AG10803 (cell line): ENCODE data around the gene PGS1.

ENCODE experiments used
- DNase-seq: peaks from one replicate; pipeline ENCODE4 v3.0.0; 2010; ENCODE audit warnings: low read depth
- H3K4me3 ChIP-seq: 2 replicates; pipeline ENCODE4 v1.5.1; 2011; ENCODE audit warnings: mild to moderate bottlenecking, low read length, control low read depth
- TF ChIP-seq, protein P1 (sequence below): conservative IDR thresholded peaks from 2 replicates; pipeline ENCODE4 v1.5.1; 2011; ENCODE audit warnings: mild to moderate bottlenecking, low read length, control low read depth, inconsistent platforms

The PGS1 gene

DNA sequence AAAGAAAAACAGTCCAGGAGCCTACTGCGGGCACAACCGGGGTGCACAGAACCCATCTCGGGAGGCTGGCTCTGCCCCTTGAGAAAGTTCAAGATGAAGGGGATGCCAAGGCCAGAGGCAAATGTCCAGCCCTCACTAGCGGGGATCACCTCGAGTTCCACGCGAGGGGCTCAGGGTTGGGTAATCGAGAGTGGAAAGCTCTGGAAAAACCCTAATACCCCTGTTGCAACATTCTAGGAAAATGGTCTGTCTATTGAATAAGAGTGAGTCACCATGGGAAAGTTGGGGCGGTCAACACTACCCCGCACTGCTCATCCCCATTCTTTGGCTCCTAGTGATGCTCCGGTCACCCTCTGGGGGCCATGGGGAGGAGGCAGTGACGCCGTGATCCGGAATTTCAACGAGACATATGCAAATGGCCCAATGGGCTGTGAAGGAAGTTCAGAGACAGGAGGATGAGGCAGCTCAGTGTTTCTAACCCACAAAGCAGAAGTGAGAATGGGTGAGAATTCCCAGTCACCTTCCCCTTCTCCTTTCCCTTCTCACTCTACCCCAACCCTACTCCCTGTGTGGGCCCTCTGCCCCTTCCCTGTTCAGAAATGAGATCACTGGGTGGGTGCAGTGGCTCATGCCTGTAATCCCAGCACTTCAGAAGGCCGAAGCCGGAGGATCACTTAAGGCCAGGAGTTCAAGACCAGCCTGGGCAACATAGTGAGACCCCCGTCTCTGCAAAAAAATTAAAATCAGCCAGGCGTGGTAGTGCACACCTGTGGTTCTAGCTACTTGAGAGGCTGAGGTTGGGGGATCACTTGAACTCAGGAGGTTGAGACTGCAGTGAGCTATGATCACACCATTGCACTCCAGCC lies 41.0 kb upstream of the PGS1 start:
- peak; percentile 87 for DNase-seq
- TF ChIP-seq, protein P1, sequence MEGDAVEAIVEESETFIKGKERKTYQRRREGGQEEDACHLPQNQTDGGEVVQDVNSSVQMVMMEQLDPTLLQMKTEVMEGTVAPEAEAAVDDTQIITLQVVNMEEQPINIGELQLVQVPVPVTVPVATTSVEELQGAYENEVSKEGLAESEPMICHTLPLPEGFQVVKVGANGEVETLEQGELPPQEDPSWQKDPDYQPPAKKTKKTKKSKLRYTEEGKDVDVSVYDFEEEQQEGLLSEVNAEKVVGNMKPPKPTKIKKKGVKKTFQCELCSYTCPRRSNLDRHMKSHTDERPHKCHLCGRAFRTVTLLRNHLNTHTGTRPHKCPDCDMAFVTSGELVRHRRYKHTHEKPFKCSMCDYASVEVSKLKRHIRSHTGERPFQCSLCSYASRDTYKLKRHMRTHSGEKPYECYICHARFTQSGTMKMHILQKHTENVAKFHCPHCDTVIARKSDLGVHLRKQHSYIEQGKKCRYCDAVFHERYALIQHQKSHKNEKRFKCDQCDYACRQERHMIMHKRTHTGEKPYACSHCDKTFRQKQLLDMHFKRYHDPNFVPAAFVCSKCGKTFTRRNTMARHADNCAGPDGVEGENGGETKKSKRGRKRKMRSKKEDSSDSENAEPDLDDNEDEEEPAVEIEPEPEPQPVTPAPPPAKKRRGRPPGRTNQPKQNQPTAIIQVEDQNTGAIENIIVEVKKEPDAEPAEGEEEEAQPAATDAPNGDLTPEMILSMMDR = no peak
- H3K4me3 ChIP-seq = no peak overlapping the region

DNA sequence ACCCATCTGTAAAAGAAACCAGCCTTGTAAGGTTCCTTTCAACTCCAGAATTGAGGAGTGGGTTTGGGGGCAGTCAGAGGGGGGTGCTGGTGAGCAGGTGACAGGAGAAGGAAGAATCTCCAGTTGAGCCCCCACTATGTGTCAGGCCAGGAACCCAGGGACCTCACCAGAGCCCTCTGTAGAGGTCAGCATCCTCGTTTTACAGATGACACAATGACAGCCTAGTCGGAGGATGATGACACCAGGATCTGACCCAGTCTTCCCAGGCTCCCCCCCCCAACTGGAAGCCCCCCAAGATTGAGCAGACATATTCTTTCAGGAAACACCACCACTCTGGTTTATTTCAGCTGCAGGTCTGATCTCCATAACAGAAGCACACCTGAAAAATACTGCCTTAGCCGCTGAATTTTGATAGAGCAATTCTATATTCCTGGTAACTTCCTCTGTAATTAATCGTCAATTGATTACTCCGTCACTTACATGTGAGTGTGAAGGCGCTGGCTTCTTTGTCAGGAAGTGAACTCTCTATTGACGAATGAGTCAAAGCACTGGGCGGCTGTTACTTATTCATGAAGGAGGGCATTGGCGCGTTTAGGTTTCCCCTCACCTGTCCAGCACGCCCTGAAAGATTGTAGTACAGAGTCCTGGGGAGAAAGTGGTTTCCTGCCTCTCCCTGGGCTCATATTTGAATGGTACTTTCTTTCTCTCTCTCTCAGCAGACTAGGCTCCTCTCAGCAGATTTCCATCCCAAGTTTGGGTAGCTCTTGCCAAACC lies 39.8 kb upstream of the PGS1 start:
- H3K4me3 ChIP-seq = no peak overlapping the region
- TF ChIP-seq, protein P1 = no peak
- no peak for DNase-seq

DNA sequence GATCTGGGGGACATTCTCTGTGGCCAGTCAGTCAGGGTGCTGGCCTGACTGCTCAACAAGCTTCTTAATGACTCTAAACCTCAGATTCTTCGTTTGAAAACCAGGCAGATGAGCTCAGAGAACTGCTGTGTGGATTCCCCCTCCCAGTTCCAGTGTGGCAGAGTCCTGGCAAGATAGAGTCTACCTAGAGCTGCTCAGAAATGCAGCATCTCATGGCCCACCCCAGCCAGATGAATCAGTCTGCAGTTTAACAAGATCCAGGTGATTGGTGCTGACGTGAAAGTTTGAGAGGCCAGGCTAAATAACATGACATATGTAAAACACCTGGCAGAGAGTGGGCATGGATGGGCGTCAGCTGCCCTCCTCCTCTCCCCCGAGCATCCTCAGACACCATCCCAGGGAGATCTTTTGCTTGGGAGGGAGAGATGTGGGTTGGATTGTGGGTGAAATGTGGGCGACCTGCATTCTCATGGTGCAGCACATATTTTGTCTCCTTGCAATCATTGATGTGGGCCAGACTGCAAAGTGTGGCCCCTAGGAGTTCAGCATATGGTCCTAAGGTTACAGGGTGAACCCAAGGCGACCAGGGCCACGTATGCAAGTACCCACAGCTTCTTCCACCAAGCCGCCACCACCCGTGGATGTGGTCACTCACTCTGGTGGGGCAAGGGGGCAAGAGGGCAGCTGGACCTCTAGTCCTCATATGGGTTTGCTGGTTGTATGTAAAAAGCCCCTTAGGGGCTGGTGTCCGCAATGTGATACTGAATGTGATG lies 38.1 kb upstream of the PGS1 start:
- DNase-seq = peak; percentile 43
- H3K4me3 ChIP-seq = no peak overlapping the region
- TF ChIP-seq, protein P1 = no peak

DNA sequence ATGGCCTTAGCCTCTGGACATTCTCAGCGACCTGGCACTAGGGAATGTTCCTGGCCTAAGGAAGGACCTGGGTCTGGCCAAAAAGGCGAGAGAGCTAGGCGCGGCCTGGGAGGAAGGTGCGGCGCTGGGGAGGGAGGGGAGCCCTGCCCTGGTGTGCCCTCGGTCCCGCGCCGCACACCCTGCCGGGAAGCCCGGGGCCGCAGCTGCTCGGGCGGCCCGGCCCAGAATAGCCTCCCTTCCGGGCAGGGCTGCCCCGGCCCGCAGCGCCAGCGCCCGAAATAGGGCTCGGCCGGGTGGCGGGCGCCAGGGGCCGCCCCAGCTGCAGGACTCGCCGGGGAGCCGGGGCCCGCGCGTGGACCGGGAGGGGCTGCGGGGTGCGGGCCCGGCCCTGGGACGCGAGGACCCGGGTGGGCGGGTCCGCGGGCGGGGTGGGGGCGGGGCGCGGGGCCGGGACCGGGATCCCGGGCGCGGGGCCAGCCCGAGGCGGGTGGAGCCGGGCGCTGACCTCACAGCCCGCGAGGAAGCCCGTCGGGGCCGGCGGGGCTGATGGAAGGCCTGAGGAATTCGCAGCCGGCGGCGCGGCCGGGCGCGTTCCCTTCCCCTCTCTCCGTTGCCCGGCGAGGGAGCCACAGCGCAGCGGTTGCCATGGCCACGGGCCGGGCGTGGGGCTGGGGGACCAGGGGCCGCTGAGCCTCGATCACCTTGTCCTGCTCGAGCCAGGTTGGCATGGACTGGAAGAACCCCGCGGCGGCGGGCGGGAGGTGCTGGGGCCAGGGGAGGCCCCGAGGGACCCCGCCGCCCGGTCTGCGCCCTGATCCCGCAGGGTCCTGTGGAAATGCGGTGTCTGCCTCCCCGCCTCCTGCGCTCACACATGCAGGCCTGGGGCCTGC lies 36.6 kb upstream of the PGS1 start:
- DNase-seq = peak; percentile 84
- TF ChIP-seq, protein P1 = no peak
- peak overlapping the region; percentile 47 for H3K4me3 ChIP-seq

DNA sequence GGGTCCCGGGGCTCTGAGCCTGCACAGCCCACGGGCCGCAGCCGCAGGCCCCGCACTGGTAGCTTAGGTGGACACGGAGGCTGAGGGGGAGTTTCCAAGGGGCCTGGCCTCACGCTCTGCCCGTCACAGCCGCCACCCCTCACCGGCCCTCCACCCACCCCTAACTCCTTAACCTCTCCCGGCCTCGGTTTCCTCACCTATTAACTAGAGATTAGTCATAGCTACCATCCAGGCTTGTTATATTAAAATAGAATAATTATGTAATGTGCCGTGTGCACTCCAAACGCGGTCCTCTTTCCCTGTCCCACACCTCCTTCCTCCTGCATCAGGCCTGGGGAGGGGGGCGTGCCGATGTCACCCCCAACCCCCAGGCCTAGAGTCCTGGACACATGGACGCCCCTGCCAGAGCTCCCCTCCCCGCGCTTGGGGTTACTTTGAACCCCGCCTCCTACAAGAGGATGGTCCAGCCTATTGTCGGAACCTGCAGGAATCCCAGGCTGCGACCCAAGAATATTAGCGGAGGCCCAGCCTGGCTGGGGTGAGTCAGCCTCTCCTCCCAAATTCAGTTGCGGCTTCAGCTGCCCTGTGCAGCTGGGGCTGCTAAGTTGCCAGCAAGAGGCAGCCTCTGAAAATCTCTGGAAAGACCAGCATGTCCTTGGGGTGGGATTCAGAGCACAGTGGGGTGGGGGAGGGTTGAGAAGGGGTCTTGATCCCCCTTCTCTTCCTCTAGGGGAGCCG lies 35.8 kb upstream of the PGS1 start:
- TF ChIP-seq, protein P1 = no peak
- DNase-seq = peak; percentile 93
- H3K4me3 ChIP-seq = peak overlapping the region; percentile 47

DNA sequence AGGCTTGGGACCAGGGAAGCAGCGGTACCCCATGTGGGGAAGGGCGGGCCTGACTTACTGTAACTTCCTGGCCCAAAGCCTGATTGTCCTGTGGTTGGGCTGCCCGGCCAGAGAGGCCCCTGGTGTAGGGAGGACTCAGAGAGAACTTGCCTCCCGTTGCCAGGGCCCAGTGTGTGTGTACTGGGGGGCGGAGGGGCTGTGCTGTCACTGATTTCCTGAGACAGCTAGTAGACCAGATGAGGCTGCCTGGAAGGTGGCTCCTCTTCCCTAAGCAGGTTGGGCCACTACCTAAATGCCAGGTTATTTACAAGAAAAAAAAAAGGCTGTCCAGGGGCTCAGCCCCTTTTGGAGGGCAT lies 35.3 kb upstream of the PGS1 start:
- peak; percentile 95 for DNase-seq
- TF ChIP-seq, protein P1 = no peak
- peak overlapping the region; percentile 47 for H3K4me3 ChIP-seq
